ENCODE measurements around the gene POLDIP2. TPM values are rescaled to one million over a fixed set of nuclear protein-coding genes. Genes with fewer than 3 reads are reported as not detected.

Gene POLDIP2
- total RNA-seq, 4 donors from 2014 or later: 62.7 to 86.0 (median 72.4) TPM

DNA sequence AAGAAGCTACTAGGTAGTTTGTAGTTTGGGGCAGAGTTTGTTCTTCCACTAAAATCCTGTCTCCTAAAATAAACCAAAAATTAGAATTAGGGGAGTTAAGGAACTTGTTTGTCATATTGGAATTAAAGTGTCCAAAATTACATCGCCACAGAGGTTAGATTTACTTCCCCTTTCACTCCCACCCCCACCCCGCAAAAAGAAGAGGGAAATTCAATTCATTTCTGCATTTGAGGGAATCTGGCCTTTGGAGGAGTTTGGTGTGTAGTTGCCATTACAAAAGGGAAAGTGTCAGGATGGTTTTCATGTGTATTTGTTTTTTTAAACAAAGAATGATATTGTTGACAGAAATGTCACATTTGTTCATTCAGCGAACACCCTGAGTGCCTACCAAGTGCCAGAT lies 32.5 kb downstream of the POLDIP2 start:
- TF ChIP-seq, protein P1, sequence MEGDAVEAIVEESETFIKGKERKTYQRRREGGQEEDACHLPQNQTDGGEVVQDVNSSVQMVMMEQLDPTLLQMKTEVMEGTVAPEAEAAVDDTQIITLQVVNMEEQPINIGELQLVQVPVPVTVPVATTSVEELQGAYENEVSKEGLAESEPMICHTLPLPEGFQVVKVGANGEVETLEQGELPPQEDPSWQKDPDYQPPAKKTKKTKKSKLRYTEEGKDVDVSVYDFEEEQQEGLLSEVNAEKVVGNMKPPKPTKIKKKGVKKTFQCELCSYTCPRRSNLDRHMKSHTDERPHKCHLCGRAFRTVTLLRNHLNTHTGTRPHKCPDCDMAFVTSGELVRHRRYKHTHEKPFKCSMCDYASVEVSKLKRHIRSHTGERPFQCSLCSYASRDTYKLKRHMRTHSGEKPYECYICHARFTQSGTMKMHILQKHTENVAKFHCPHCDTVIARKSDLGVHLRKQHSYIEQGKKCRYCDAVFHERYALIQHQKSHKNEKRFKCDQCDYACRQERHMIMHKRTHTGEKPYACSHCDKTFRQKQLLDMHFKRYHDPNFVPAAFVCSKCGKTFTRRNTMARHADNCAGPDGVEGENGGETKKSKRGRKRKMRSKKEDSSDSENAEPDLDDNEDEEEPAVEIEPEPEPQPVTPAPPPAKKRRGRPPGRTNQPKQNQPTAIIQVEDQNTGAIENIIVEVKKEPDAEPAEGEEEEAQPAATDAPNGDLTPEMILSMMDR (IDR thresholded peaks at IDR 0.05): no peak
- no peak for ATAC-seq (ENCODE audit: low FRiP score)
- no peak for DNase-seq (ENCODE audit: low spot score)

DNA sequence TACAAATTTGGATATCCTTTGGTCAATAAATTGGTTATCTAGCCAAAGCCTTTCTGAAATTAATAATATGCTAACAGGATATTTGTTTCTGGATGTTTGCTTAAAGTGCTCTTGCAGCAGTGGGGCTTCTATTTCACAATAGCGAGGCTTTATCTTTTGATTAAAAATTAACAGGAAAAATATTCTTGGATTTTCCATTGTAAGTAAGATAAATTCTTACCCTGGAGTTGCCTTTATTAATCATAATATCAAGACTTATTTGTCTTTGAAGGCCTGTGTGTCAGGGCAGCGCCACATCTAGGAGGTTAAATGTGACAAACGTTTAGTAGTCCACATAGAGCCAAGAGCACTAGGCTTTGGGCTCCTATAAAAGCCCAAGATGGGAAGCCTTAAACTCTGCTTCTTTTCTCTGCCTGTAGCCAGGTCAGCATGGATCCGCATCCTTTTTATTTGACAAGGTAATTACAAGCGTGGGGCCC lies 33.0 kb downstream of the POLDIP2 start:
- DNase-seq (ENCODE audit: low spot score) (no peak), ATAC-seq (ENCODE audit: low FRiP score) (no peak)
- TF ChIP-seq, protein P1 (IDR thresholded peaks at IDR 0.05): no peak

DNA sequence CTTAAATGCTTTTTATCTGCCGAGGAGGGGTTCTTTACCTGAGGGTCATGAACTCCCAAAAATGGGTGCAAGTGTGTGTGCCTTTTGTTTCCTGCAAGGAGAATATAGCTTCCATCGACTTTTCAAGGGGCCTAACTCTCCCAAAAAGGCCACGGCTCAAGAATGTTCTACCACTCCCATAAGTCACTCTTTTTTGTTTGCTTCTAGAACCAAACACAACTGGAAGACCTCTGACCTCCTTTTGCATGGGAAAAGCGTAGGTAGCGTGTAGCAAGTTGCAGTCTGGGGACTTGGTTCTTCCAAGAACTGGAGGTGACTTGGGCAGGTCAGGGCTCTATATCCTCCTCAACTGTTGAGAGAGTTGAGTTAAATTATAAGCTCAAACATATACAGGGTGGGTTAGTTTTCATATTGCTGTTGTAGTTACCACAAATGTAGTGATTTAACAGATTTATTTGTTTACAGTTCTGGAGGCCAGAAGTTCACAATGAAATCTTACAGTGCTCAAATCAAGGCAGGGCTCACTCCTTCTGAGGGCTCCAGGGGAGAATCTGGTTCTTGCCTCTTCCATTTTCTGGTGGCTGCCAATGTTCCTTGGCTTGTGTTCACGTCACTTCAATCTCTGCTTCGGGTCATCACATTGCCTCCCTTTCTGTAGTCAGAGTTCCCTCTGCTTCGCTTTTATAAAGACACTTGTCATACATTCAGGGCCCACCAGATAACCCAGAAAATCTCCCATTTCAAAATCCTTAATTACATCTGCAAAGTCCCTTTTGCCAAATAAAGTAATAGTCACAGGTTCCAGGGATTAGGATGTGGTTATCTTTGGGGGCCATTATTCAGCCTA lies 36.9 kb downstream of the POLDIP2 start:
- ATAC-seq (ENCODE audit: low FRiP score) (no peak), DNase-seq (ENCODE audit: low spot score) (no peak)
- TF ChIP-seq, protein P1 (IDR thresholded peaks at IDR 0.05): no peak

DNA sequence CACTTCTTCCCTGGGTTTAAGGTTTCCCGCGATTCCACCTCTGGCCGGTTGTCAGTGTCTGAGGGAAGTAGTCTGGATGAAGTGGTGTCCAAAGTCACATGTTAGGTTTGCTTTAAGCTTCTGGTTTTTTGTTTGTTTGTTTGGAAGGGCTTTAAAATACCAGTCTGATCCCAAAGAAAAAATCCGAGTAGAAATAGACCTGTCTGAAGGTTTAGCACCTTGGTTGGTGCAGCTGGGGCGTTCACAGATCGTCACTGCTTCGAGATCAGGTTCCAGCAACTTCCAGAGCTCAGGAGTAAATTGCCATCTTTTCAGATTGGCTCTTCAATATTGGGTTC lies 37.8 kb downstream of the POLDIP2 start:
- ATAC-seq (ENCODE audit: low FRiP score) (no peak), DNase-seq (ENCODE audit: low spot score) (no peak)
- TF ChIP-seq, protein P1 (IDR thresholded peaks at IDR 0.05): no peak

DNA sequence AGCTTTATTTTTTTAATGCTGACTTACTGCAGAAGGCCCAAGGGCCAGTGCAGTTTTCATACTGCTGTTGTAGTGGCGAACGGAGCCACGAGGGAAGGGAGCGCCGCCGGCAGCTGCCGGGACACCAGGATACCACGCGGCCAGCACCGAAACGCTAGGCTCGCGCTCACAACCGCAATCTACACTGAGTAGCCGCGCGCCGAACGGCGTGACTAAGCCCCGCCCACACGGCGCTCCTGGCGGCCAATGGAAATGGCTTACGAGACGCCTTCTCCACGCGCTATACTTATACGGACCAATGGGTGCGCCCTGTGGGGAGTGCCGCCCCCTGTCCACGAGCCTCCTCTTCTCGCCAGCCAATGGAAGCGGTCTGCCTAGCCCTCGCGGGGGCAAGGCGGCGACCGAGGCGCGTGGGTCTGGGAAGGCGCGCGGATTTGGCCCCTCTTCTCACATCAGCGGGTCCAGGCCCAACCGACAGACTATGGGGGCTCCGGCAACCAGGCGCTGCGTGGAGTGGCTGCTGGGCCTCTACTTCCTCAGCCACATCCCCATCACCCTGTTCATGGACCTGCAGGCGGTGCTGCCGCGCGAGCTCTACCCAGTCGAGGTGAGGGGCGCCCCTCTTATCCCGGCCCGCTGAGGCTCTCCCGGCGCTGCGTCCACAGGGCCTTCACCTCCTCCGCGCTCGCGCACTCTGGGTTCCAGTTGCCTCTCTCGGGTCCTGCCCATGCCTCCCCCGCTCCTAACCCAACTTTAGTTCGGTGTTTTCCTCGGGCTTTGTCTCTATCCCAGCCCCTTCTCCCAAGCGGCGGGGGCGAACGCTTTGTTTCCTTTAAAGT lies 38.3 kb downstream of the POLDIP2 start, which contains the start of gene TMEM97:
TSS of gene TMEM97 (plus strand) at position 442 of the 839 bp plus-strand sequence. CDS start at position 482, 40 bp downstream.
- DNase-seq (ENCODE audit: low spot score) (peak; percentile 90), ATAC-seq (ENCODE audit: low FRiP score) (peak; percentile 99)
- TF ChIP-seq, protein P1 (IDR thresholded peaks at IDR 0.05): no peak

DNA sequence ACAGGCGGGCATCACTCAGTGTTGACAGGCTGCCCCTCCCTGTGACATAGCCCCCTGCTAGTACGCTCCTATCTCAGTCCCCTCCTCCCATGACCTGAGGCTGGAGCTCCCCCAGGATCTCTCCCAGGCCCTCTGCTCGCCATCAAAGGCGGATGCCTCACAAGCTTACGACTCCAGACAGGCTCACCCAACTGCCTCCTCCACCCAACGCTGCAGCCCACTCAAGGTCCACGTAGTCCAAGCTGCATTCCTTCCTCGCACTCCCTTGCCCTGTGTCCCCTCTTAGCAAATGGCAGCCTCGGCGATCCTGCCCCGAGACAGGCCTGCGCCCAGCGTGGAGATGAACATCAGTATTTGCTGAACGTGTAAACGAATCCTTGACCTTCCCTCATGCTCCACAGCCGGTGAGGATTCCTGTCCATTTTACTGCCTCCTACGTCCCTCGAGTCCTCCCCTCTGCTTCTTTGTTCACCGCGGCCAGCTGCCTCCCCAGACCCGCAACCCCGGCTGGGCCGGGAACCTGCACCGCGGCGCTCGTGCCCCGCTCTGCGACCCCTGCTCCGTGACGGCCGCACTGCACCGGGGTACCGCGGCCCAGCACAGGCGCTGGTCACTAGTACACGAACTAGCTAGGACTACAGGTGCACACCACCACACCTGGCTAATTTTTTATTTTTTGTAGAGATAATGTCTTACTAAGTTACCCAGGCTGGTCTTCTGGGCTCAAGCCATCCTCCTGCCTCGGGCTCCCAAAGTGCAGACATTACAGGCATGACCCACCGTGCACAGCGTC lies 39.2 kb downstream of the POLDIP2 start:
- TF ChIP-seq, protein P1 (IDR thresholded peaks at IDR 0.05): no peak
- ATAC-seq (ENCODE audit: low FRiP score): no peak
- no peak for DNase-seq (ENCODE audit: low spot score)
